B cell (primary cell): ENCODE measurements around the gene DNAJC3.

ENCODE experiments used
- EZH2 ChIP-seq: IDR thresholded peaks from 2 replicates; pipeline ENCODE4 v1.6.1; 2012; ENCODE audit warnings: borderline replicate concordance, low read depth, mild to moderate bottlenecking, moderate library complexity, low read length; ENCODE audit not compliant: insufficient read depth, poor library complexity, severe bottlenecking
- TF ChIP-seq, protein P1 (sequence below): fragments of 200-600 bp; IDR thresholded peaks from one replicate; pipeline ENCODE4 v1.8.0; 2022; ENCODE audit warnings: antibody characterized with exemption, mild to moderate bottlenecking

DNA sequence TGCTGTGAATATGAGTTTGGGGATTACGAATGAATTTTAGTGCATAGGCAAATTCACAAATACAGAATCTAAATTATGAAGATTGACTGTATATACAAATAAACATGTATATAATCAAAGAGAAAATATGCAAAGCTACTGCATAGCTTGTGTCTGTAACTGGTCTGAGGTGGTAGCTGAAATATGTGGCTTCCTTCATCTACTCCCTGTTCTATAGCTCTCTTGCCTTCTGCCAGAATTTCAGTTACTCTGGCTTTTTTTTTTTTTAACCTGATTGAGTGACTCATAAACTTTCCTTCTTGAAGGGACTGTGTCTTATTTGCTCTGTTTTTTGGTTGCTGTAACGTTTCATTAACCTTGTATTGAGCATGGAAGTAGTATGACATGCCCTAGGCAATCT is 26.6 kb downstream of the DNAJC3 start:
- TF ChIP-seq, protein P1, sequence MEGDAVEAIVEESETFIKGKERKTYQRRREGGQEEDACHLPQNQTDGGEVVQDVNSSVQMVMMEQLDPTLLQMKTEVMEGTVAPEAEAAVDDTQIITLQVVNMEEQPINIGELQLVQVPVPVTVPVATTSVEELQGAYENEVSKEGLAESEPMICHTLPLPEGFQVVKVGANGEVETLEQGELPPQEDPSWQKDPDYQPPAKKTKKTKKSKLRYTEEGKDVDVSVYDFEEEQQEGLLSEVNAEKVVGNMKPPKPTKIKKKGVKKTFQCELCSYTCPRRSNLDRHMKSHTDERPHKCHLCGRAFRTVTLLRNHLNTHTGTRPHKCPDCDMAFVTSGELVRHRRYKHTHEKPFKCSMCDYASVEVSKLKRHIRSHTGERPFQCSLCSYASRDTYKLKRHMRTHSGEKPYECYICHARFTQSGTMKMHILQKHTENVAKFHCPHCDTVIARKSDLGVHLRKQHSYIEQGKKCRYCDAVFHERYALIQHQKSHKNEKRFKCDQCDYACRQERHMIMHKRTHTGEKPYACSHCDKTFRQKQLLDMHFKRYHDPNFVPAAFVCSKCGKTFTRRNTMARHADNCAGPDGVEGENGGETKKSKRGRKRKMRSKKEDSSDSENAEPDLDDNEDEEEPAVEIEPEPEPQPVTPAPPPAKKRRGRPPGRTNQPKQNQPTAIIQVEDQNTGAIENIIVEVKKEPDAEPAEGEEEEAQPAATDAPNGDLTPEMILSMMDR, result no peak
- TF ChIP-seq EZH2, result no peak
